HuH-7.5 (cell line): ENCODE results near the gene PRCD.
A peak's percentile ranks its signal among the peaks of the same experiment; 100 is the strongest.
"Not testable (repeated sequence)": the region's sequence is repeated elsewhere in the genome, so short reads cannot be mapped to it uniquely, and the experiment has no call there.

Source experiments
- DNase-seq: peaks from one replicate; pipeline ENCODE4 v3.0.0; 2011; ENCODE audit warnings: low spot score

PRCD gene

GRCh38 chr17:76556765-76557367 lies 17.0 kb downstream of the PRCD start:
- DNase-seq: no peak

- DNase-seq: peak; percentile 55
These were observed 17.7 kb downstream of the PRCD start for GRCh38 chr17:76557368-76558197.

- no peak for DNase-seq
These were observed 18.6 kb downstream of the PRCD start for GRCh38 chr17:76558198-76559095.

- DNase-seq: not testable (repeated sequence)
These were observed 19.6 kb downstream of the PRCD start for GRCh38 chr17:76559460-76559859.

GRCh38 chr17:76560036-76560876 lies 20.4 kb downstream of the PRCD start:
- no peak for DNase-seq

- DNase-seq: no peak
These were observed 21.0 kb downstream of the PRCD start for GRCh38 chr17:76560877-76561221.

- no peak for DNase-seq
These were observed 21.5 kb downstream of the PRCD start for GRCh38 chr17:76561332-76561731.

GRCh38 chr17:76561799-76562268 lies 22.0 kb downstream of the PRCD start:
- no peak for DNase-seq

GRCh38 chr17:76562734-76563148 lies 22.9 kb downstream of the PRCD start:
- DNase-seq: no peak

- not testable (repeated sequence) for DNase-seq
These were observed 23.5 kb downstream of the PRCD start for GRCh38 chr17:76563359-76563758.

- DNase-seq: not testable (repeated sequence)
These were observed 25.3 kb downstream of the PRCD start for GRCh38 chr17:76564991-76565727.

- DNase-seq: no peak
These were observed 26.1 kb downstream of the PRCD start for GRCh38 chr17:76565728-76566612.

GRCh38 chr17:76566613-76566943 lies 26.7 kb downstream of the PRCD start:
- DNase-seq: no peak

- DNase-seq: no peak
These were observed 27.2 kb downstream of the PRCD start for GRCh38 chr17:76566988-76567431.

- DNase-seq: no peak
These were observed 28.0 kb downstream of the PRCD start for GRCh38 chr17:76567634-76568432.

- no peak for DNase-seq
These were observed 29.0 kb downstream of the PRCD start for GRCh38 chr17:76568811-76569221.

- DNase-seq: no peak
These were observed 29.9 kb downstream of the PRCD start for GRCh38 chr17:76569607-76570279.

- no peak for DNase-seq
These were observed 30.6 kb downstream of the PRCD start for GRCh38 chr17:76570457-76570856.
